Activated CD8-positive, alpha-beta T cell treated with anti-CD3 and anti-CD28 coated beads for 36 hours (primary cell): ENCODE results near the gene CDC20B. TPM values are rescaled to one million over a fixed set of nuclear protein-coding genes. Genes with fewer than 3 reads are reported as not detected.
"Not testable (repeated sequence)": the region's sequence is repeated elsewhere in the genome, so short reads cannot be mapped to it uniquely, and the experiment has no call there.

Experiments used
- ATAC-seq: fragments of 200-7000 bp; cut with Tn5 transposase; one replicate; pipeline ENCODE4 v1.10.0; 2021; ENCODE audit warnings: mild to moderate bottlenecking, moderate library complexity
- CTCF ChIA-PET: fragments of 350-600 bp; sonication (Branson Sonifier 250); formaldehyde crosslinking; loops from one replicate; lab custom pipeline; 2021; ENCODE audit warnings: antibody characterized with exemption; lab: Charles Lee
- POLR2A ChIA-PET: fragments of 350-600 bp; sonication (Branson Sonifier 250); formaldehyde crosslinking; loops from one replicate; lab custom pipeline; 2021; ENCODE audit warnings: antibody characterized with exemption; lab: Charles Lee
- DNase-seq: peaks from one replicate; pipeline ENCODE4 v3.0.0-alpha.2; 2020
- H3K27ac Mint-ChIP-seq: one replicate; pipeline ENCODE4 v1.8.0; 2021; ENCODE audit warnings: mild to moderate bottlenecking, mixed read lengths
- H3K27me3 Mint-ChIP-seq: one replicate; pipeline ENCODE4 v1.8.0; 2021; ENCODE audit warnings: mixed read lengths
- H3K36me3 Mint-ChIP-seq: one replicate; pipeline ENCODE4 v1.8.0; 2021; ENCODE audit warnings: low read depth, mixed read lengths
- H3K4me1 Mint-ChIP-seq: one replicate; pipeline ENCODE4 v1.8.0; 2021; ENCODE audit warnings: low read depth, mixed read lengths
- H3K4me3 Mint-ChIP-seq: one replicate; pipeline ENCODE4 v1.8.0; 2021; ENCODE audit warnings: mild to moderate bottlenecking, moderate library complexity, mixed read lengths
- H3K9me3 Mint-ChIP-seq: one replicate; pipeline ENCODE4 v1.8.0; 2021; ENCODE audit warnings: mixed read lengths
- intact Hi-C: fragments of 100-400 bp; cut with micrococcal nuclease; formaldehyde crosslinking; loops from one replicate; pipeline ENCODE4 v1.10.0; 2022
- total RNA-seq, 2 experiments: library from RNA; stranded (reverse); gene quantifications; one replicate each; pipeline ENCODE4 v1.2.3, GENCODE V29; 2021
- TF ChIP-seq, protein P1 (sequence below): fragments of 200-600 bp; IDR thresholded peaks from one replicate; pipeline ENCODE4 v1.8.0; 2022; ENCODE audit warnings: antibody characterized with exemption, mild to moderate bottlenecking

Gene CDC20B
- total RNA-seq, 2 experiments from 2014 or later = not detected

DNA sequence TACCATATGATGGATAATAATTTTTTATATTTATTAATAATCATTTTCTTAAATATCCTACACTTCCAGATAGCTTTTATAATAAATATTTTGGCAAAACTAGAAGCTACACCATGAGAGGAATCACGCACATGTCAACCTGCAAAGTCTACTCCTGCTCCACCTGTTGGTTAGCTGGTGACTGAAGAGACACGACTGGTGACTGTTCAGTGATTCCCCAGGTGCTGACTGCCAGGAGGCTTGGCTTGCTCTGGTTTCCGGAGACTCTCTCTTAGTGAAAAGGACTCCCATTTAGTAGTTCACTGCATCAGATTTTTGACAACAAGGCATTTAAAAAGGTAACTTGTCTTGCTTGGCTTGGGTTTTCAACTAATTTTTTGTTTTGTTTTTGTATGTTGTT, 49.6 kb downstream of the CDC20B start:
- DNase-seq (no peak), ATAC-seq (no peak)
- H3K27me3 Mint-ChIP-seq = no peaks in the 10 kb centered on the region
- H3K36me3 Mint-ChIP-seq = no peaks in the 10 kb centered on the region
- intact Hi-C loops = no loop called here
- H3K4me1 Mint-ChIP-seq = no peaks in the 10 kb centered on the region
- H3K9me3 Mint-ChIP-seq = no peaks in the 10 kb centered on the region
- ChIA-PET CTCF (interaction anchor here (1.1 kb wide), 1 partner anchor 217 kb away, joined by 4 read pairs; no protein-coding TSS in a partner anchor), POLR2A (no interaction called here)
- no peak overlapping the region for H3K27ac Mint-ChIP-seq
- no peak overlapping the region for H3K4me3 Mint-ChIP-seq
- TF ChIP-seq, protein P1, sequence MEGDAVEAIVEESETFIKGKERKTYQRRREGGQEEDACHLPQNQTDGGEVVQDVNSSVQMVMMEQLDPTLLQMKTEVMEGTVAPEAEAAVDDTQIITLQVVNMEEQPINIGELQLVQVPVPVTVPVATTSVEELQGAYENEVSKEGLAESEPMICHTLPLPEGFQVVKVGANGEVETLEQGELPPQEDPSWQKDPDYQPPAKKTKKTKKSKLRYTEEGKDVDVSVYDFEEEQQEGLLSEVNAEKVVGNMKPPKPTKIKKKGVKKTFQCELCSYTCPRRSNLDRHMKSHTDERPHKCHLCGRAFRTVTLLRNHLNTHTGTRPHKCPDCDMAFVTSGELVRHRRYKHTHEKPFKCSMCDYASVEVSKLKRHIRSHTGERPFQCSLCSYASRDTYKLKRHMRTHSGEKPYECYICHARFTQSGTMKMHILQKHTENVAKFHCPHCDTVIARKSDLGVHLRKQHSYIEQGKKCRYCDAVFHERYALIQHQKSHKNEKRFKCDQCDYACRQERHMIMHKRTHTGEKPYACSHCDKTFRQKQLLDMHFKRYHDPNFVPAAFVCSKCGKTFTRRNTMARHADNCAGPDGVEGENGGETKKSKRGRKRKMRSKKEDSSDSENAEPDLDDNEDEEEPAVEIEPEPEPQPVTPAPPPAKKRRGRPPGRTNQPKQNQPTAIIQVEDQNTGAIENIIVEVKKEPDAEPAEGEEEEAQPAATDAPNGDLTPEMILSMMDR = no peak

DNA sequence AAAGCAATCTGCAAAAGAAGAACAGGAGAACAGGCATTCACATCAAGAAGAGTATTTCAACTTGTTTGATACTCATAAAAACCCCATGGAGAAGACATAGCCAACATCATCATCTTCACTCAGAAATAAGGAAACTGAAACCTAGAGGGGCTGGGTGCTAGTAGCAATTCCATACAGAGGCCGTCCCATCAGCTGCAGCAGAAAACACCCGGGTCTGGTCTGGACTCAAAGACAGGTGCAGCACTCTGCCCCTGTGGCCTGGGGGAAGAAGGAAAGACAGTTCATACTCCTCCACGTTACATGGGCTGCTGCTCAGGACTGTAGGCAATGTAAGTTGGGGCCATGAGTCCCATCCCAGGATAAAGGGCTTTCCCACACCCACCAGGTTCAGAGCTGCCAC, 58.9 kb downstream of the CDC20B start:
- intact Hi-C loops = no loop called here
- ChIA-PET CTCF (interaction anchor here (1.1 kb wide), 1 partner anchor 169 kb away, joined by 3 read pairs; no protein-coding TSS in a partner anchor), POLR2A (no interaction called here)
- Mint-ChIP-seq H3K36me3 (no peaks in the 10 kb centered on the region), H3K4me1 (peaks cover 16% of the 10 kb centered on the region), H3K4me3 (no peak overlapping the region), H3K27me3 (peaks cover 1% of the 10 kb centered on the region), H3K27ac (no peak overlapping the region), H3K9me3 (no peaks in the 10 kb centered on the region)
- TF ChIP-seq, protein P1 = no peak
- DNase-seq = no peak
- no peak for ATAC-seq

DNA sequence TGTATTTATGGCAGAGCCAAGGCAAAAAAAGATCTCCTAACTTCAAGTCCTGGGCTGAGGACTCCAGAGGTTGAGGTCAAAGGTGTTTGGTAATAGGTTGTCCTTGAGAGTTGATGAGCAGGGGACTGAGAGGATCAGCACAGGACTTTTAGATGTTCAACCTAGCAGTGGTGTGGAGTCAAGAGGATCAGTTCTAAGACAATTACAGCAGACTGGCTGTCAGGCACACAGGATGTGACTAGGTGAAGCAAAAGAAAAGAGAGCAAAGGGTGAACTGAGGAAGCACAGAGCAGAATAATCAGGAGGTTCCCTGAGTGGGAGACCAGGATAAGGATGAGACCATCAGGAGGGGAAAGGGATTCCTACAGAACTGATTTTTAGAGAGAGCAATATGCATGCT, 59.6 kb downstream of the CDC20B start:
- intact Hi-C loops = no loop called here
- no peak overlapping the region for H3K27ac Mint-ChIP-seq
- TF ChIP-seq, protein P1 = no peak
- ChIA-PET CTCF (interaction anchor here (1.0 to 1.1 kb wide), 2 partner anchors 34 to 169 kb away, joined by 3 read pairs; no protein-coding TSS in a partner anchor), POLR2A (no interaction called here)
- H3K4me1 Mint-ChIP-seq = peaks cover 16% of the 10 kb centered on the region
- no peaks in the 10 kb centered on the region for H3K36me3 Mint-ChIP-seq
- H3K9me3 Mint-ChIP-seq = no peaks in the 10 kb centered on the region
- peaks cover 1% of the 10 kb centered on the region for H3K27me3 Mint-ChIP-seq
- H3K4me3 Mint-ChIP-seq = no peak overlapping the region
- DNase-seq (no peak), ATAC-seq (no peak)

DNA sequence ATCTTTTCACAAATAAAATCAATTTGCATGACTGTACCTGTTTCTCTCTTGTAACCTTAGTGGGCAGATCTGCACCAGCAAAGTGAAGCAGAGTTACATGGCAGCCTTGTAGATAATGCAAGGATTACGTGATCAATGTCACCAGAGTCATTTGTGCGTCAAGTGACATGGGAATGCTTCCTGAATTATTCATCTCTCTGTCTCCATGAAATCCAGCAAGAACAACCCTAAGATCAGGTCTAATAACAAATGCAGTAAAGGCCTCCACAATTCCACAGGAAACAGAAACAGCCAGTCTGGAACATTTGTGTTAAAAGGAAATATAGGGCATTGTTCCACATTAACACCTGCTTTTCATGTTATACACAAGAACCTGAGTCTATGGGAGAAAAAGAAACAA, 62.8 kb downstream of the CDC20B start:
- intact Hi-C loops = no loop called here
- H3K9me3 Mint-ChIP-seq = no peaks in the 10 kb centered on the region
- H3K27ac Mint-ChIP-seq = no peak overlapping the region
- no peak for DNase-seq
- H3K4me1 Mint-ChIP-seq = peaks cover 22% of the 10 kb centered on the region
- TF ChIP-seq, protein P1 = no peak
- no peak overlapping the region for H3K4me3 Mint-ChIP-seq
- ATAC-seq = no peak
- H3K36me3 Mint-ChIP-seq = peaks cover 2% of the 10 kb centered on the region
- H3K27me3 Mint-ChIP-seq = peaks cover 3% of the 10 kb centered on the region
- ChIA-PET POLR2A (no interaction called here), CTCF (no interaction called here)

DNA sequence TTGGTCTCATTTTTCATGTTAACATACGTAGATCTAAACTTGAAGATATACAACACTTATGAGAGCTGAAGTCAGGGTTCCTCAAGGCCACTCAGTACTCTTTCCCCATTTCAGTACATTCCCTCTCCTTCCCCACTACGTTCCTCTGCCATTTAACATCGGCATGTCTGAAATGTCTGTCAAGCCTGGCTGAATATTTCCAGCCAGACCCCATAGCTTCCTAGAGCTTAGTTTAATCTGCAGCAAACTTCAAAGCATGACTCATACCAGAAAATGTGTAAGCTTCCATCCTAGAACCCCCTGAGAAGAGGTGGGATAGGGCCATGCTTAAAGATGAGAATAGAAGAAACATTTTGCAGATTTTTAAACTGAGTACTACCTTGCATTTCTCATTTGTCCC, 64.3 kb downstream of the CDC20B start:
- peaks cover 10% of the 10 kb centered on the region for H3K27me3 Mint-ChIP-seq
- intact Hi-C loops = no loop called here
- no peak overlapping the region for H3K27ac Mint-ChIP-seq
- DNase-seq (no peak), ATAC-seq (no peak)
- POLR2A ChIA-PET = no interaction called here
- H3K36me3 Mint-ChIP-seq = peaks cover 2% of the 10 kb centered on the region
- H3K4me3 Mint-ChIP-seq = no peak overlapping the region
- H3K4me1 Mint-ChIP-seq = peaks cover 32% of the 10 kb centered on the region
- no peaks in the 10 kb centered on the region for H3K9me3 Mint-ChIP-seq
- CTCF ChIA-PET = interaction anchor here (1.5 to 1.6 kb wide), 2 partner anchors 164 to 202 kb away, joined by 6 to 7 read pairs; no protein-coding TSS in a partner anchor
- TF ChIP-seq, protein P1 = no peak

DNA sequence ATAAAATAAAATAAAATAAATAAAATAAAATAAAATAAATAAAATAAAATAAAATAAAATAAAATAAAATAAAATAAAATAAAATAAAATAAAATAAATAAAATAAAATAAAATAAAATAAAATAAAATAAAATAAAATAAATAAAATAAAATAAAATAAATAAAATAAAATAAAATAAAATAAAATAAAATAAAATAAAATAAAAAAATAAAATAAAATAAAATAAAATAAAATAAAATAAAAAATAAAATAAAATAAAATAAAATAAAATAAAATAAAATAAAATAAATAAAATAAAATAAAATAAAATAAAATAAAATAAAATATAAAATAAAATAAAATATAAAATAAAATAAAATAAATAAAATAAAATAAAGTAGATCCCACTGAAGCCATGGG, 67.0 kb downstream of the CDC20B start:
- H3K27ac Mint-ChIP-seq, H3K4me3 Mint-ChIP-seq, DNase-seq, H3K36me3 Mint-ChIP-seq, ATAC-seq, H3K9me3 Mint-ChIP-seq, intact Hi-C loops: not testable (repeated sequence)
- Mint-ChIP-seq H3K27me3 (peaks cover 10% of the 10 kb centered on the region), H3K4me1 (peaks cover 44% of the 10 kb centered on the region)
- CTCF ChIA-PET = interaction anchor here (0.6 to 3.2 kb wide), 5 partner anchors 40 to 200 kb away, joined by 3 to 19 read pairs (median 3); partner anchors contain the start of gene GPX8
- POLR2A ChIA-PET = interaction anchor here (0.8 to 1.7 kb wide), 2 partner anchors 28 to 81 kb away, joined by 4 to 7 read pairs; no protein-coding TSS in a partner anchor
